Liver (tissue), 9 donors: ENCODE data around the gene SLC7A6. TPM values are rescaled to one million over a fixed set of nuclear protein-coding genes. Genes with fewer than 3 reads are reported as not detected.

Source experiments
- DNase-seq: peaks from one replicate; pipeline ENCODE4 v3.0.0-alpha.2; 2017; ENCODE audit warnings: low spot score
- H3K27ac ChIP-seq, 2 donors: one replicate each; pipeline ENCODE4 v1.7.0; 2013; ENCODE audit warnings: inconsistent platforms in 2 of 2, low read length in 2 of 2, control low read depth in 1 of 2, low read depth in 1 of 2, mild to moderate bottlenecking in 1 of 2
- H3K27me3 ChIP-seq, 4 donors: one replicate each; pipeline versions ENCODE4 v1.6.1 to v1.7.0; 2013; ENCODE audit warnings: low read length in 3 of 4, inconsistent platforms in 1 of 4, mild to moderate bottlenecking in 1 of 4, moderate library complexity in 1 of 4; ENCODE audit not compliant: control insufficient read depth in 4 of 4, insufficient read depth in 4 of 4
- H3K36me3 ChIP-seq, 4 donors: one replicate each; pipeline versions ENCODE4 v1.6.1 to v1.7.0; 2013; ENCODE audit warnings: low read length in 3 of 4, mild to moderate bottlenecking in 3 of 4, low read depth in 1 of 4, moderate library complexity in 1 of 4; ENCODE audit not compliant: control insufficient read depth in 4 of 4, insufficient read depth in 3 of 4
- H3K4me1 ChIP-seq, 4 donors: one replicate each; pipeline versions ENCODE4 v1.6.1 to v1.7.0; 2013; ENCODE audit warnings: low read length in 3 of 4, mild to moderate bottlenecking in 3 of 4, moderate library complexity in 1 of 4; ENCODE audit not compliant: control insufficient read depth in 4 of 4, insufficient read depth in 4 of 4
- H3K4me3 ChIP-seq, 3 donors: one replicate each; pipeline versions ENCODE4 v1.6.1 to v1.7.0; 2013; ENCODE audit warnings: low read length in 3 of 3, control low read depth in 1 of 3, low read depth in 1 of 3, mild to moderate bottlenecking in 1 of 3
- H3K9ac ChIP-seq, 2 donors: one replicate each; pipeline ENCODE4 v1.7.0; 2013; ENCODE audit warnings: low read length in 2 of 2, mild to moderate bottlenecking in 2 of 2, moderate library complexity in 2 of 2, control low read depth in 1 of 2, low read depth in 1 of 2
- H3K9me3 ChIP-seq, 4 donors: one replicate each; pipeline versions ENCODE4 v1.6.1 to v1.7.0; 2013; ENCODE audit warnings: low read length in 3 of 4; ENCODE audit not compliant: control insufficient read depth in 4 of 4
- ATF3 ChIP-seq: IDR thresholded peaks from 2 replicates; pipeline ENCODE4 v1.6.1; 2016; ENCODE audit warnings: antibody characterized with exemption
- CTCF ChIP-seq: fragments of 150-350 bp; IDR thresholded peaks from 2 replicates; pipeline ENCODE4 v1.5.1; 2017; ENCODE audit warnings: improper control_type of control experiment, low read depth, low read length; ENCODE audit not compliant: missing input control
- EGR1 ChIP-seq, 2 donors: IDR thresholded peaks; 2 replicates each; pipeline ENCODE4 v1.6.1; 2016 to 2018; ENCODE audit warnings: antibody characterized with exemption in 2 of 2, low read depth in 2 of 2
- FOXA1 ChIP-seq: IDR thresholded peaks from 2 replicates; pipeline ENCODE4 v1.6.1; 2016; ENCODE audit warnings: antibody characterized with exemption
- FOXA2 ChIP-seq: IDR thresholded peaks from 2 replicates; pipeline ENCODE4 v1.6.1; 2016; ENCODE audit warnings: antibody characterized with exemption
- GABPA ChIP-seq, 2 donors: IDR thresholded peaks in 1 of 2; conservative IDR thresholded peaks in 1 of 2; 2 replicates each; pipeline ENCODE4 v1.6.1; 2016; ENCODE audit warnings: antibody characterized with exemption in 2 of 2, mild to moderate bottlenecking in 1 of 2, moderate library complexity in 1 of 2
- HNF4A ChIP-seq, 2 donors: conservative IDR thresholded peaks; 2 replicates each; pipeline ENCODE4 v1.6.1; 2016; ENCODE audit warnings: antibody characterized with exemption in 2 of 2, mild to moderate bottlenecking in 2 of 2
- HNF4G ChIP-seq: IDR thresholded peaks from 2 replicates; pipeline ENCODE4 v1.6.1; 2016; ENCODE audit warnings: antibody characterized with exemption
- JUND ChIP-seq, 2 donors: IDR thresholded peaks; 2 replicates each; pipeline ENCODE4 v1.6.1; 2016; ENCODE audit warnings: antibody characterized with exemption in 2 of 2
- MAX ChIP-seq: IDR thresholded peaks from 2 replicates; pipeline ENCODE4 v1.6.1; 2016; ENCODE audit warnings: antibody characterized with exemption
- NR2F2 ChIP-seq: IDR thresholded peaks from 2 replicates; pipeline ENCODE4 v1.6.1; 2016; ENCODE audit warnings: antibody characterized with exemption
- RAD21 ChIP-seq, 2 donors: IDR thresholded peaks; 2 replicates each; pipeline ENCODE4 v1.6.1; 2016; ENCODE audit warnings: antibody characterized with exemption in 2 of 2, mild to moderate bottlenecking in 2 of 2
- RXRA ChIP-seq, 2 donors: IDR thresholded peaks; 2 replicates each; pipeline ENCODE4 v1.6.1; 2017 to 2018; ENCODE audit warnings: antibody characterized with exemption in 2 of 2, mild to moderate bottlenecking in 1 of 2
- SP1 ChIP-seq: IDR thresholded peaks from 2 replicates; pipeline ENCODE4 v1.6.1; 2018; ENCODE audit warnings: antibody characterized with exemption, mild to moderate bottlenecking
- TAF1 ChIP-seq: conservative IDR thresholded peaks from 2 replicates; pipeline ENCODE4 v1.6.1; 2016; ENCODE audit warnings: antibody characterized with exemption, mild to moderate bottlenecking
- YY1 ChIP-seq: IDR thresholded peaks from 2 replicates; pipeline ENCODE4 v1.6.1; 2016; ENCODE audit warnings: antibody characterized with exemption, mild to moderate bottlenecking
- ZBTB33 ChIP-seq: IDR thresholded peaks from 2 replicates; pipeline ENCODE4 v1.6.1; 2016; ENCODE audit warnings: antibody characterized with exemption
- WGBS: extraction: QIAGEN DNeasy Blood & Tissue Kit; methylation state at CpG from one replicate; pipeline ENCODE4 v1.1.7; 2013; 5-methylcytosine and 5-hydroxymethylcytosine counted together
- polyA plus RNA-seq, 2 donors: library from polyadenylated mRNA; stranded (reverse) in 1 of 2; unstranded in 1 of 2; fragments of 200-250 nt in 1 of 2; fragments of >200 nt in 1 of 2; fragmentation: Nextera tagmentation in 1 of 2; extraction: Ambion mirVana in 1 of 2; gene quantifications; one replicate each; pipeline versions ENCODE4 v1.2.1 to v1.2.3, GENCODE V29; 2013 to 2015
- total RNA-seq, 2 donors: library from RNA; depleted of rRNA; stranded (reverse); fragments of >200 nt; gene quantifications; one replicate each; pipeline ENCODE4 v1.2.3, GENCODE V29; 2014
- donor health status: healthy.
- donor health status: healthy.
- donor health status: healthy.
- donor health status: healthy.
- donor health status: healthy.

Gene SLC7A6
- total and polyA plus RNA-seq, 4 donors: 1.2 to 4.9 (median 1.9) TPM

GRCh38 chr16:68276223-68276622, 11.9 kb downstream of the SLC7A6 start:
- no peak overlapping the region for H3K4me3 ChIP-seq
- DNase-seq: no peak
- H3K27ac ChIP-seq: no peak overlapping the region
- H3K9me3 ChIP-seq: no peaks in the 10 kb centered on the region
- no peaks in the 10 kb centered on the region for H3K36me3 ChIP-seq
- no peaks in the 10 kb centered on the region for H3K4me1 ChIP-seq
- TF ChIP-seq CTCF (no peak), ATF3 (no peak), GABPA (IDR thresholded peaks at IDR 0.05 in 1 of 2, conservative IDR thresholded peaks at IDR 0.05 in 1 of 2) (no peak), RXRA (IDR thresholded peaks at IDR 0.05) (no peak), SP1 (no peak), HNF4G (no peak), RAD21 (IDR thresholded peaks at IDR 0.05) (no peak), HNF4A (conservative IDR thresholded peaks at IDR 0.05) (no peak), ZBTB33 (no peak), FOXA1 (no peak), TAF1 (no peak), EGR1 (IDR thresholded peaks at IDR 0.05; ENCODE audit: low read depth in 2 of 2) (no peak), MAX (no peak), YY1 (no peak), JUND (IDR thresholded peaks at IDR 0.05) (no peak), NR2F2 (no peak), FOXA2 (no peak)
- 86% methylated on average over 3 of the region's 3 CpGs for WGBS
- H3K27me3 ChIP-seq: no peaks in the 10 kb centered on the region
- H3K9ac ChIP-seq: no peak overlapping the region

GRCh38 chr16:68279726-68280558, 15.6 kb downstream of the SLC7A6 start:
- Histone ChIP-seq H3K9ac (no peak overlapping the region), H3K36me3 (no peaks in the 10 kb centered on the region), H3K9me3 (no peaks in the 10 kb centered on the region), H3K27me3 (no peaks in the 10 kb centered on the region), H3K4me1 (peaks cover 0 to under 1% (median 0%) of the 10 kb centered on the region in 4 donors), H3K27ac (no peak overlapping the region), H3K4me3 (no peak overlapping the region)
- TF ChIP-seq MAX (no peak), HNF4A (conservative IDR thresholded peaks at IDR 0.05) (no peak), EGR1 (IDR thresholded peaks at IDR 0.05; ENCODE audit: low read depth in 2 of 2) (no peak), ATF3 (no peak), RAD21 (IDR thresholded peaks at IDR 0.05) (no peak)
- DNase-seq: no peak
- WGBS: 87% methylated on average over 13 of the region's 13 CpGs
